HG02610 (cell line): Measurements from ENCODE around the gene BCAS4.

Experiments used
- ATAC-seq: cut with Tn5 transposase; IDR thresholded peaks from one replicate; pipeline ENCODE4 v1.9.1; 2021; ENCODE audit warnings: mild to moderate bottlenecking, moderate library complexity; ENCODE audit not compliant: unreplicated experiment

BCAS4 gene

DNA sequence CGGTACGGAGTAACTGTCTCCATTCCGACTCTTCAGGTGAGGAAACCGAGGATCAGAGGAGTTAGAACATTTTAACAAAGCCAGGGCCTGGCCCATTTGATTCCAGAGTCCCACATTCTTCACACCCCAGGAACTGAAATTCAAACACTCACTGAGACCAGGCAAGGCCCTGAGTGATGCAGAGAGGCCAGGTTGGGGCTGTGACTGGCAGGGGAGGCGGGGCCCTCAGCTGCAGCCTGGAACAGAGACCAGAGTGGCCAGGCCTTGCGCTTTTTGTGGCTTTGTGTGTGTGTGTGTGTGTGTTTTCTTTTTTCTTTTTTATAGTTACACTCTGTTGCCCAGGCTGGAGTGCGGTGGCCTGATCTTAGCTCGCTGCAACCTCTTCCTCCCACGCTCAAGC lies 57.2 kb downstream of the BCAS4 start:
- no peak for ATAC-seq

GRCh38 chr20:50854506-50855249 lies 59.8 kb downstream of the BCAS4 start:
- ATAC-seq = no peak

GRCh38 chr20:50855498-50856474 lies 60.9 kb downstream of the BCAS4 start:
- ATAC-seq = no peak

GRCh38 chr20:50856475-50857041 lies 61.7 kb downstream of the BCAS4 start:
- no peak for ATAC-seq

DNA sequence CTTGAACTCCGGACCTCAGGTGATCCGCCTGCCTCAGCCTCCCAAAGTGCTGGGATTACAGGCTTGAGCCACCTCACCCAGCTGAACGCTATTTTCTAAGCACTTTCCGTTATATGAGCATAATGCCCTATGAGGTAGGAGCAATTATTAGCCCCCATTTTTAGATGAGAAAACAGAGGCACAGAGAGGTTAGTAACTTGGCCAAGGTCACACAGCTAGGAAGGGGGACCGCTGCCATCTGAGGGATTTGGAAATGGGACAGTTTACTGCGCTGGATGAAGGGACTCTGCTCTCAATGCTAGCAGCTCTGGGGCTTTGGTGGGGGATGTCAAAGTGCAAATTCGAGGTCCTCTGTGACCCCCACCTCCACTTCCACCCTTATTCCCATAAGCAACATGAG lies 62.5 kb downstream of the BCAS4 start:
- no peak for ATAC-seq

- no peak for ATAC-seq
Observed at GRCh38 chr20:50858525-50858924, 63.7 kb downstream of the BCAS4 start.

DNA sequence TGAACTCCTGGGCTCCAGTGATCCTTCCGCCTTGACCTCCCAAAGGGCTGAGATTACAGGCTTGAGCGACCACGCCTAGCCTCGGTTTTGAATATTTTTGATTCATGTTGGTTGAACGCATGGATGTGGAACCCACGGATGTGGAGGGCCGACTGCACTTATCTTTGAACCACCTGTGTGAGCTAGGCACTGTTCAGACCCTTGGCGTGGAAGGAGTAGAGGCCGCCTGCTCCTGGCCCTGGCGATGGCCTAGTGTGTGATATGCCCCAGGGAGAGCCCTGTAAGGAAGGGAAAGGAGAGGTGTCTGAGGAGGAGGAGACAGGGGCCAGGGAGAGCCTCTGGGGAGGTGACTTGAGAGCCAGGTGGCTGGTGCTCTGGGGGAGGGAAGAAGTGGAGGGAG lies 64.3 kb downstream of the BCAS4 start:
- ATAC-seq = no peak

DNA sequence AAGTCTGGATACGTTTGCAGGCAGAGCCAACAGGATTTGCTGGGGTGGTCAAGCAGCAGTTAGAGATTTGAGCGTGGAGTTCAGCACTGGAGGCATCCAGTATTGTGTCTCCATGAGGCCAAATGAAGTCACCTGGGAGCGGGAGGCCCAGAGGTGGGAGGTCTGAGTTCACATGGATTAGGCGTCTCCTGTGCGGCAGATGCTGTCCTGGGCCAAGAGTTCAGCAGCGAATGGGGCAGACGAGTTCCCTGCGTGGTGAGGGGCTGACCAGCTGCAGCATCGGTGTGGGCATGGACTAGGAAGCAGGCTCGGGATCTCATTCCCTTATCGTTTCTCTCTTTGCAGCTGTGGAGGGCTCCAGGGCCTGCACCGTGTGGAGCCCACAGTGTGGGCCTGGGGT lies 66.2 kb downstream of the BCAS4 start:
- ATAC-seq = no peak

DNA sequence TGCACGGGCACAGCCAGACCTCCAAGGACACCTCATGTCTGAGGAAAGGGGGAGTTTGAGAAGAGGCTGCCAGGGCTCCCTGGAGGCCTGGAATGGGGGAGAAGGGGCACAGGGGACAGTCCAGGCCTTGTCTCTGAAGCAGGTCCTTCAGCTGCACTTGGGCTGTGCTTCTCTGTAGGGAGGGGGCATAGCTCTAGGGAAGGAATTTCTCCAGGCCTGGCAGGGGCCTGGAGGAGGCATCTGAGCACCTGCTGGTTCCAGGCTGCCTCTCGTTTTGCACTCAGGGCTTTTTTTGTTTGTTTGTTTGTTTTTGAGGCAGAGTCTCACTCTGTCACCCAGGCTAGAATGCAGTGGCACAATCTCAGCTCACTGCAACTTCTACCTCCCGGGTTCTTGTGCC lies 67.7 kb downstream of the BCAS4 start:
- no peak for ATAC-seq

GRCh38 chr20:50865114-50865513 lies 70.3 kb downstream of the BCAS4 start:
- no peak for ATAC-seq

DNA sequence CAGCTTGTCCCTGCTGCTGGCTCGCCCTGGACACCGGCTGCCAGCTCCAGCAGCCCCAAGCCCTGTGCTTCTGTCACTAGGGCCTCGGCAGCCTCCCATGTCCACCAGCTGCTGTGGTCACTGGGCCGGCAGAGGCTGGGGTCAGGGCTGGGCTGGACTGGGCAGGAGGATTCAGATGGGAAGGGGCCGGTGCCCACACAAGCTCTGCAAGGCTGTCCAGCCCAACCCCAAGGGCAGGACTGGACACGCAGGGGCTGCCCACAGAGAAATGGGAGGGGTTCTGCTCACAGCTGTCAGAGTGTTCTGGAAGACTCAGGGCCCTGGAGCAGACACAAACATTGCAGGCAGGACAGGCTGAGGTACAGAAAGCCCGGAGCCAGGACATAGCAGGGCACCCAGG lies 70.7 kb downstream of the BCAS4 start:
- ATAC-seq = no peak

DNA sequence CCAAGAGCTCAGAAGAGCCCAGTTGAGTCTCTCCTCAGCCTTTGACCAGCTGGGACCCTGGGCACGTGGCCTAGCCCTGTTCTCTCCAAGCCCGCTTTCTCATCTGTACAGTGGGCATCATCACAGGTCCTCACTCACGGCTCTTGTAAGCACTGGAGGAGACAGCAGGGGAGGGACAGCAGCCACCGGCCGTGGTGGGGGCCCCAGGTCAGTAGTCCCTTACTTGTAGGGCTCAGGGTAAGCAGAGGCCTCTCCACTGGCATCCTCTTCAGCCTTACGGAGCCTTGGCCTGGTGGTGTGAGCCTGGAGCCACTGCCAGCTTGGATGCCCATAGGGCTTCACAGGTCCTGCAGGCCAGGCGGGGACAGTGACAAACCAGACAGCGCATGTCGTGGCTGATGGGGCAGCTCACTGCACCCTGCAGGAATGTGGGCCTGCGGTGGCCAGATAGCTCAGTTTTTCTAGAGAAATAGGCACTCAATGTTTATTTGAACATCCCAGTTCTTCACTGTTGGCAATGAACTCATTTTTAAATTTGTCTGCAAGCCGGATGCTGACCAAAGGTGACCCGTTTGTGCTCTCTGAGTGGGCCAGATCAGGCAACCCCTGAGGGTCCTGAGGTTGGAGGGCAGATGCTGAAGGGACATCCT lies 71.3 kb downstream of the BCAS4 start:
- no peak for ATAC-seq

- ATAC-seq = no peak
Observed at GRCh38 chr20:50866831-50867230, 72.0 kb downstream of the BCAS4 start.

DNA sequence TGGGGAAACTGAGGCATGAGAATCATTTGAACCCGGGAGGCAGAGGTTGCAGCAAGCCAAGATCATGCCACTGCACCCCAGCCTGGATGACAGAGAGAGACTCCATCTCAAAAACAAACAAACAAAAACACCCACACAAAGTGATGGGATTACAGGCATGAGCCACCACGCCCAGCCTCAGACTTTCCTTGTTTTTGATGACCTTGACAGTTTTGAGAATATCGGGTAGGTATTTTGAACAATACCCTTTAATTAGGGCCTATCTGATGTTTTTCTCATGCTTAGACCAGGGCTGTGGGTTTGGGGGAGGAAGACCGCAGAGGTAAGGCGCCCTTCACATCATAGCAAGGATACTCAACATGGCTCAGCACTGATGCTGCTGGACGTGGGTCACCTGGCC lies 72.9 kb downstream of the BCAS4 start:
- no peak for ATAC-seq

DNA sequence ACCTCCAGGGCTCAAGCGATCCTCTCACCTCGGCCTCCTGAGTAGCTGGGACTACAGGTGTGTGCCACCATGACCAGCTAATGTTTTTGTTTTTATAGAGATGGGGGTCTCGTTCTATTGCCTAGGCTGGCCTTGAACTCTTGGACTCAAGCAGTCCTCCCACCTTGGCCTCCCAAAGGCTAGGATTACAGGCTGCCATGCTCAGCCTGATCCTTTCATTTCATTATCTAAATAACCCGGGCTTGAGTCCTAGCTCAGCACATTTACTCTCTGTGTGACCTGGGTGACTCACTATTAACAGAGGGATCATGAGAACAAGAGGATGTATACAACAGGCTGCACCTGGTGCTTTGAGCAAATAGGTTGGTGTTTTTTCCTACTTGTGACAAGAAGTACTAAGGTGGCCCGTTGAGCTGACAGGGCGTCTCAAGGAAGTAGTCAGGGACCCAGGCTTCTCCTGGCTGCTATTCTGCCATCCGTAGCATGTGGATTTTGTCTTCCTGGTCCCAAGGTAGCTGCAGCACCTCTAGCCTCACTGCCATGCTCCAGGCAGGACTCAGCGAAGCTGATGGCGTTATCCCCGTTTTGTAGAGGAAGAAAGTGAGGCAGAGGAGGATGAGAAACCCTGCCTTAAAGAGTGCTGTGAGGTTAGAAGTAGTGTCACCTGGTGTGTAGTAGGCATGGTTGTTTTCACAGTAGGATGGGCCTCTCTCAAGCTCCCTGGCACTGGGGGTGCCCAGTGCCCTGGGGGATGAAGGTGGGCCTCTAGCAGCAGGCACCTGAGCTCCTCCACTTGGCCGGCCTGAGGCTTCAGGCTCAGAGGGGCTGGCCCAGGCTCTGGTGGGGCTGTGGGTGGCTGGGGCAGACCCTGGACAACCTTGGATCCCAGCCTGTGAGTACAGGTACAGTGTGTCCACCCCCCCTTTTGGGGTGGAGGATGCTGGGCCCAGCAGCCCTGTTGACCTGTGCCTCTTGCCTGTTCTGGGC lies 73.9 kb downstream of the BCAS4 start:
- no peak for ATAC-seq

DNA sequence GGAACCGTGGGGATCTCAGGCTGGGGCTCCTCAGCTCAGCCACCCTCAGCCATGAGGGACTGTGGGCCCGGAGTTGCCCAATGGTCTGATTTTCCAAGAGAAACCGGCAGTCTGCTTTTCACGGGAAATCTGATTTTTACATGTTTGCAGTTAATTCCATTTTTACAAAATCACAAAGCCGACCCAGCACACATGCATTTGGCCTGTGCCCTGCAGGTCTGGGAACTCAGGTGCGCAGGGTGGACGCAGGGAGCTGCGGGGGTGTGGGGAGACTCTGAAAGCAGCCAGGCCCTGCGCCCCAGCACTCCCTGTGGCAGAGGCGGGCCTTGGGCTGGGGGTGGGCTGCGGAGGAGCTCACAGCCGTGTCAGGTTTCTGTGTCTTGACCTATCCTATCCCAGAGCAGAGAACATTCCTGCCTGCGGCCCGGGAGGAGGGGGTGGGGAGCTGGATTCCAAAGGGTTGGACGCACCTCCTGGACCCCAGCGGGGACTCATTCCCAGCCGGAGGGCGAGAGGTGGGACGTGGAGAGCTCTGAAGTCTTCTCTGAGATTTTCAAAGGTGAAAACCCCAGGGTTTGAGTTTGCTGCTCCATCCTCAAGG lies 75.8 kb downstream of the BCAS4 start:
- ATAC-seq = no peak

DNA sequence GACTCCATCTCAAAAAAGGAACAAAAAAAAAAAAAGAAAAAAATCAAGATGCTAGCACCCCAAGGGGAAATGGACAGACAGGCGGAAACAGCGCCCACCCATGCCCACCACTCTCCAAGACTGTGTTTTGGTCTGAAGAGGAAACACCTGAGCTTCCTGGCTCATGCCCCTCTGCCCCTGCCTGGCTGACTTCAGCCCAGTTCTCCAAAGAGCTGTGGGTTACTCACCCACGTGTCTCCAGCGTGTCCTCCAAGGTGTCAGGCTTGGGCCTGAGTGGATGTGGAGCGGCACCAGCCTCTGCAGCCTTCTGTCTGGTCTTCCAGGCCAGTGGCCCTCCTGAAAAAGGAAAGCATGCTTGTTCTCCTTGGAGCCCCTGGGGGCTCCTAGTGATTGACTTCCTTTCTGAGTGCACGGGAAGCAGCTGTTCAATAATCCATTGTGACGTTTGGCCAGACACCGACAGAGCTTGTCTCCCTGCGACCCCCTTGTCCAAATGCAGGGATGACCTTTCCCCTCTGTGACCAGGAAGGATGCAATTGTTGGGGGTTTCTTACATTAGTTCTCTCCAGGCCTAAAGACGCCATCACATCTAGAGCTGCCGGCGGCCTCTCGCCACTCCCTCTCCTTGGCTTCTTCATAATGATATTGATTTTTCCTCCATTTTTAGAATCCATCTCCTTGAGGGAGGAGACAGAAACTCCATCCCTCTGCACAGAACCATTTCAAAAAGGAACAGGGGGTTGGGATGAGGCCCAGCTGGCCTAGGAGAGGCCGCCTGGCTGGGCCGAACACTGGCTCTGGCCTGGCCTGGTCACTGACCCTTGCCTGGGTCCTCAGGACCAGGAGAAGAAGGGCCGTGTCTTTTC lies 77.9 kb downstream of the BCAS4 start:
- ATAC-seq = no peak

- no peak for ATAC-seq
Observed at GRCh38 chr20:50873585-50873984, 78.7 kb downstream of the BCAS4 start.
